SK-N-SH treated with all-trans-retinoic acid at 6 μM for 48 hours (cell line): ENCODE measurements around the gene SIX5.

ENCODE experiments used
- ARNTL ChIP-seq: fragments of 450-650 bp; formaldehyde crosslinking; IDR thresholded peaks from 2 replicates; pipeline ENCODE4 v1.5.0; 2020; ENCODE audit warnings: low read depth, mild to moderate bottlenecking, moderate library complexity, borderline replicate concordance
- CREB5 ChIP-seq: fragments of 250-450 bp; sonication (Bioruptor Pico); IDR thresholded peaks from 2 replicates; pipeline ENCODE4 v1.5.1; 2020; ENCODE audit warnings: low read depth, mild to moderate bottlenecking, moderate library complexity
- CSRNP3 ChIP-seq: fragments of 250-450 bp; sonication (Bioruptor Pico); IDR thresholded peaks from 2 replicates; pipeline ENCODE4 v1.5.1; 2021; ENCODE audit warnings: mild to moderate bottlenecking, moderate library complexity
- GLIS3 ChIP-seq: fragments of 250-450 bp; sonication (Bioruptor Pico); IDR thresholded peaks from 2 replicates; pipeline ENCODE4 v1.5.0; 2020; ENCODE audit warnings: mild to moderate bottlenecking, moderate library complexity
- ISL1 ChIP-seq: fragments of 250-450 bp; sonication (Bioruptor Pico); IDR thresholded peaks from 2 replicates; pipeline ENCODE4 v2.1.2; 2022; ENCODE audit warnings: mild to moderate bottlenecking, moderate library complexity
- PATZ1 ChIP-seq: fragments of 250-450 bp; sonication (Bioruptor Pico); IDR thresholded peaks from 2 replicates; pipeline ENCODE4 v1.8.0; 2020; ENCODE audit warnings: mild to moderate bottlenecking, moderate library complexity, borderline replicate concordance
- PPARA ChIP-seq: fragments of 250-450 bp; sonication (Bioruptor Pico); IDR thresholded peaks from 2 replicates; pipeline ENCODE4 v1.5.0; 2020; ENCODE audit warnings: mild to moderate bottlenecking, borderline replicate concordance
- RARB ChIP-seq: fragments of 250-450 bp; sonication (Bioruptor Pico); IDR thresholded peaks from 2 replicates; pipeline ENCODE4 v1.8.0; 2021; ENCODE audit warnings: mild to moderate bottlenecking, moderate library complexity
- TSHZ2 ChIP-seq: fragments of 250-450 bp; sonication (Bioruptor Pico); IDR thresholded peaks from 2 replicates; pipeline ENCODE4 v1.5.0; 2020; ENCODE audit warnings: mild to moderate bottlenecking, moderate library complexity
- ZFP3 ChIP-seq: fragments of 250-450 bp; sonication (Bioruptor Pico); IDR thresholded peaks from 2 replicates; pipeline ENCODE4 v1.5.0; 2020; ENCODE audit warnings: mild to moderate bottlenecking, moderate library complexity
- ZFP30 ChIP-seq: fragments of 450-650 bp; formaldehyde crosslinking; IDR thresholded peaks from 2 replicates; pipeline ENCODE4 v1.5.0; 2022; ENCODE audit warnings: mild to moderate bottlenecking, moderate library complexity
- ZNF565 ChIP-seq: fragments of 450-650 bp; formaldehyde crosslinking; conservative IDR thresholded peaks from 2 replicates; pipeline ENCODE4 v1.5.0; 2020; ENCODE audit warnings: low read depth, mild to moderate bottlenecking, moderate library complexity
- ZNF70 ChIP-seq: fragments of 450-650 bp; formaldehyde crosslinking; IDR thresholded peaks from 2 replicates; pipeline ENCODE4 v1.5.0; 2020; ENCODE audit warnings: mild to moderate bottlenecking, moderate library complexity
- ZNF8 ChIP-seq: fragments of 450-650 bp; formaldehyde crosslinking; IDR thresholded peaks from 2 replicates; pipeline ENCODE4 v1.5.0; 2020; ENCODE audit warnings: mild to moderate bottlenecking, moderate library complexity

- no peak for TF ChIP-seq ZNF70 (CRISPR knock-in tag)
- TF ChIP-seq CREB5: no peak
- no peak for TF ChIP-seq ZFP30
- no peak for TF ChIP-seq ZNF8 (CRISPR knock-in tag)
- no peak for TF ChIP-seq ZNF565
- TF ChIP-seq PATZ1 (CRISPR knock-in tag): no peak
- no peak for TF ChIP-seq ZFP3 (CRISPR knock-in tag)
- no peak for TF ChIP-seq ARNTL
- no peak for TF ChIP-seq TSHZ2 (CRISPR knock-in tag)
- TF ChIP-seq RARB: no peak
- no peak for TF ChIP-seq PPARA (CRISPR knock-in tag)
- no peak for TF ChIP-seq GLIS3 (CRISPR knock-in tag)
- TF ChIP-seq ISL1 (CRISPR knock-in tag): no peak
- no peak for TF ChIP-seq CSRNP3
These were observed 16.4 kb downstream of the SIX5 start for GRCh38 chr19:45752639-45753038.
